GM18909 (cell line): ENCODE data around the gene EML1.

Experiments
- ATAC-seq: cut with Tn5 transposase; IDR thresholded peaks from one replicate; pipeline ENCODE4 v1.9.1; 2021; ENCODE audit warnings: mild to moderate bottlenecking; ENCODE audit not compliant: unreplicated experiment, poor library complexity

The EML1 gene

DNA sequence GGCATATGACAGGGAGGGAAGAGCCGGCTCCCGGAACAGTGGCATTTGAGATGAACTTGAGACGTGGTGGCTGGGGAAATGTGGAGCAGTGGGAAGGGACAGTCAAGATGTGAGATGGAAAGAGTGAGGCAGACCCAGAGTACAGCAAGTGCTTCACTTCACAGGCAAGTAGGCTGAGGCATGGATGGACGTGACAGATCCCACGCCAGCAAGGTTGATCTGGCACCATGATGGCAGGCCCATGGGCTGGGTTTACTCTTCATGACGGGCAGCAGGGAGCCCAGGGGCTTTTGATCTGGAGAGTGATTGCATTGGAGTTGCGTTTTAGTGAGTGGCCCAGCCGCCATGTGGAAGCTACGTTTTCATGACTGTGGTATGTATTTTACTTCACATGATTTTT is 17.9 kb upstream of the EML1 start:
- no peak for ATAC-seq

DNA sequence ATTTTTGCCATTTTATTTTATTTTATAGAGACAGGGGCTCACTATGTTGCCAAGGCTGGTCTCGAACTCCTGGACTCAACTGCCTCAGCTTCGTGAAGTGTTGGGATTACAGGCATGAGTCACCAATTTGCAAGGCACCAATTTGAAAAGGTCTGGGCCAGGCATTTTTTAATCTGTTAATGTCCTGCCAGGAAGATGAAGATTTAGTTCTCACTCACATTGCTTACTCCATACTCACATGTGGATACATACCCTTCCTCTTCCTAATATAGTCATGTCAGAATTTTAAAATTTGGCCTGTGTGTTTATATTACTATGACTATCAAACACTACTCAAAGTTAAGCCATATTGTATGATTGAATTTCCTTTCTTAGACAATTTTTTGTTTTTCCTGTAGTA is 15.3 kb upstream of the EML1 start:
- ATAC-seq = no peak

DNA sequence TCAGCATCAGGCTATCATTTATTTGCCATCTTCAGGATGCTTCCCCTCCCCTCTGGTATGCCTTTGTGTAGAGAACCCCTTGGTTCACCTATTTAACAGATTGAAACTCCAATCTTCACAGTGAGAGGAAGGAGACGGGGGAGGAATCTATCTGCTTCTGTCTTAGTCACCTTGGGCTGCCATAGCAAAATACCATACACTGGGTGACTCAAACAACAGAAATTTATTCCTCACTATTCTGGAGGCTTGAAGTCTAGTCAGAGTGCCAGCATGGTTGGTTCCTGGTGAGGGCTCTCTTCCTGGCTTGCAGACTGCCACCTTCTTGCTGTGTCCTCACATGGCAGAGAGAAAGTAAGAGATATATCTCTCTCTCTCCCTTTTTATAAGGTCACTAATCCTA is 13.5 kb upstream of the EML1 start:
- ATAC-seq = no peak

DNA sequence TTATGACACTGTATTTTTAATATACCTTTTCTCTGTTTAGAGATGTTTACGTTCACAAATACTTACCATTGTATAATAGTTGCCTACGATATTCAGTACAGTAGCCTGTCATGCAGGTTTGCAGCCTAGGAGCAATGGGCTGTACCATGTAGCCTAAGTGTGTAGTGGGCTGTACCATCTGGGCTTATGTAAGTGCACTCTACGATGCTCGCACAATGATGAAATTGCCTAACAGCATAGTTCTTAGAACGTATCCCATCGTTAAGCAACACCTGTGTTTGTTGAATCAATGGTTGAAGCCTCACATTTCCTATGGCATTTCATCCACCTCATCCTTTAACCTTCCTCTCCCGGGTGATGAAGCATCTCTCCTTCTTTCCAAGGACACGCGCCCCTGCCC is 12.5 kb upstream of the EML1 start:
- ATAC-seq = no peak

DNA sequence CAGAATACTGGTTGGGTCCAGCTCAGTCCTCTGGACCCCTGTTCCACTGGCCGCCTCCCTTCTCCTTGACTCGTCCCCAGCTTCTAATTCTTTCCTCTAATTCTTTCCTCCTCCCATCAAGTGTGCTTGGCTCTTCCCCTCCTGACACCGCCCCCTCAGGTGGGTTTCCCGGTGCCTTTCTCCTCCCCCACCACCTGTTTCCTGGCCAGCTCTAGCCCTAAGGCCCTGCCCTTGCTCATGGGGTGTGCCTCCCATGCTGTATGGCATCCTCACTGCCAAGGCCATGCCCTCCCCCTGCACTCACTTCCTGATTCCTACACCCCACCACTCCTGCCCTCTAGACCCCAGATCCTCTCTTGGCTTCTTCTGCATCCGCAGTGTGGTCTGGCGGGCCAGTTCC is 12.1 kb upstream of the EML1 start:
- ATAC-seq = no peak

DNA sequence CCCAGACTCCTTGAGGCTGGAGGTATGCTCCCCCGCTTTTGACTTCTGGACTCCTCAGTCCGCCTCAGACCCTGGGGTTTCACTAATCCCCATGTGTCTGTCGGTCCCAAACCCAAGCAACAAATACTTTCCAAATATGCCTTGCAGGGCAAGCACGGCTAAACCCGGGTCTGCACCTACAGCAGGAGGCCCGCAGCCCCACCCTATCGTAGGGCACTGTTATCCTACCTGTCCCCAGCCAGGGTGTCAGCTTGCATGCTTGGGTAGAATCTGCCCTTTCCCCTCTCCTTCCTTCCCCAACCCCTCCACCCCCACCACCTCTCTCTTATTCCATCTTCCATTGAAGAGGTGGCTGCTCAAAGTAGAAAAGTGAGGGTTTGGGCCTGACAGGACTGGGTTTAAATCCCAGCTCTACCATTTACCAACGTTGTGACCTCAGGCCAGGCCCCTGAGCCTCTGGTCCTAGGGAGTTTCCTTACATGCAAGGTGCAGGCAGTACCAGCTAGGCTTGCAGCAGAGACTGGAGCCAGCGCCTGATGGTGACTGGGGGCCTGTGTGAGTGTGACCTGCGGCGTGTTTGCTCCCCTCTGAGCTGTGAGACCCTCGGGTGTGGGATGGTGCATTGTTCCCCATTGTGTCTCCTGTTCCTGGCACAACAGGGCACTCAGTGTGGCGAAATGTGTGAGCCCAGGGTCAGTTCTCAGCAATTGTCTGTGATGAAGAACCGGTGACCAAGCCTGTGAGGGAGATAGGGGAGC is 11.2 kb upstream of the EML1 start:
- no peak for ATAC-seq

DNA sequence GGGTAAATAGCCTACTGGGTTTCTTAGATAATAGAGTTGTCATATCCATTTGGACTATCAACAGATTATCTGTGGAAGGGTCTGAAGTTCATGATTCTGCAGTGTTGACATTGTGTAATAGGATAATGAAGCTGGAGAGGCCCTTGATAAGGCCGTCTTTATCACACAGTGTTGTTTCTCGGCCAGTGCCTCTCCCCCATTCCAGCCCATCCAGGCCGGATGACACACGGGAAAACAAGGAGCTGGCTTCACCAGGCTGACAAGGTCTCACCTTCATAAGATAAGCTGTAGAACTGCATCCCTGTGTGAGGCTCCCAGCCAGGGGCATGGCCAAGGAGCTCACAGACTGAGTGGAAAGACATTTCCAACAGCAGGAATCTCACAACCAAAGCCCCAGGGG is 8.7 kb upstream of the EML1 start:
- ATAC-seq = no peak

DNA sequence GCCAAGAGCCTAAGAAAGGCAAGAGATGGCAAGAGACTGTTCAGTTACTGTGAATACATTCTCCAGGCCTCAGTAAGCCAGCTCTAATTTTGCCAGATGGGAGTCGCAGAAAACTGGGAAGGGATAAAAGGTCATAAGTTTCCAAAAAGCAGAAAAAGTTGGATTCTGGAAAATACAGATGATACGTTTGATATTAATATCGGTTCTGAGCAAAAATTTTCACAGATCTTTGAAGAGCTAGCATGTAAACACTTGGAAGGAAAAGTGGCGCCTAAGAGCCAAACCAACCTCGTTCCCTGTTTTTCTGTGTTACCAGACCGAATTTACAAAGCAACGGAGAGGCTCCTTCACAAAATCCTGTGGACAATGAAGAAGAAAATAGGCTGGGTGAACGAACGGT is 7.8 kb upstream of the EML1 start:
- no peak for ATAC-seq

DNA sequence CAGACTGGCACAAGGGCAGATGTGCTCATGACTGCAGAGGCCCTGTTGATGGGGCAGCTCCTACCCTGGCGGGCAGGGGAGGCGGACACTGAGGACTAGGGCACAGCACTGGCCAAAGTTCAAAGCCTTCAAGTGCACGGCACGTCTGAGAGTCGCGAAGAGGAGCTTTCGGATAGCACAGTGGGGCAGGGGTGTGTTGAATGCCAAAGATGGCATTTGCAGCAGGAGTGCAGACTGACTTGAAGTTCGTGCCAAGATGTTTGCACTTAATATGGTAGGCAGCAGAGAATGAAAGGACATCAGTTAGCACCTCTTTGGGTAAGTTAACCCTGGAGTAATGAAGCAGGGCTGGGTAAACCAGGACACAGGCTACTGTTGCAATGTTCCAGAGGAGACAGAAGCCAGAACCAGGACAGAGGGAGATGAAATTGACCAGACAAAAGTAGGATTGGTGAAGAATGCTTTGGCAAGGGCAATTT is 6.7 kb upstream of the EML1 start:
- ATAC-seq = no peak

DNA sequence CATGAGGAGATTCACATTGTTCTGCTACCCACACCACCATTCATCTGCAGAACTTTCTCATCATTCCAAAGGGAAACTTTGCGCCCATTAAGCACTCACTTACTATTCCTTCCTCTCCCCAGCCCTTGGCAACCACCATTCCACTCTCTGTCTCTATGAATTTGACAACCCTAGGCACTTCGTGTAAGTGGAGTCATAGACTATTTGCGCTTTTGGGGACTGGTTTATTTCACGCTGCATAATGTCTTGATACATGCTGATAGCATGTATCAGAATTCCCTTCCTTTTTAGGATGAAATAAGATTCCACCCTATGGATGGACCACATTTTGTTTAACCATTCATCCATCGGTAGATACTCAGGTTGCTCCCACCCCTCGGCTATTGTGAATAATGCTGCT is 4.5 kb upstream of the EML1 start:
- ATAC-seq = no peak

DNA sequence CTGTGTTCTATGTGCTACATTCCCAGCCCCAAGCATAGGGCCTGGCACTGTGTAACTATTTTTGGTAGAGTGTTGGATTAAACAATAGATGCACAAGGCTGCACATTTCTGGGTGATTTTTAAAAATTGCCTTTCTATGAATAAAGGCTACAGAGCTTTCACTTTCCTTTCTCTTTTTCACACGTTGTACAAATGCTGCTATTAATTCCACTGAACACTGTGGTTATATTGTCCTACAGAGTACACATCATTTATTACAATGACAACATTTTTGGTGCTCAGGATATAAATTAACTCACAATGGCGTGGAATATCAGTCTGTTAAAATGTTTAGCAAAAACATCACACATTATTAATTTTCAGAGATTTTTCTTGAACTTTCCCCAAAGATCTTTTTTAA is 3.6 kb upstream of the EML1 start:
- ATAC-seq = no peak

DNA sequence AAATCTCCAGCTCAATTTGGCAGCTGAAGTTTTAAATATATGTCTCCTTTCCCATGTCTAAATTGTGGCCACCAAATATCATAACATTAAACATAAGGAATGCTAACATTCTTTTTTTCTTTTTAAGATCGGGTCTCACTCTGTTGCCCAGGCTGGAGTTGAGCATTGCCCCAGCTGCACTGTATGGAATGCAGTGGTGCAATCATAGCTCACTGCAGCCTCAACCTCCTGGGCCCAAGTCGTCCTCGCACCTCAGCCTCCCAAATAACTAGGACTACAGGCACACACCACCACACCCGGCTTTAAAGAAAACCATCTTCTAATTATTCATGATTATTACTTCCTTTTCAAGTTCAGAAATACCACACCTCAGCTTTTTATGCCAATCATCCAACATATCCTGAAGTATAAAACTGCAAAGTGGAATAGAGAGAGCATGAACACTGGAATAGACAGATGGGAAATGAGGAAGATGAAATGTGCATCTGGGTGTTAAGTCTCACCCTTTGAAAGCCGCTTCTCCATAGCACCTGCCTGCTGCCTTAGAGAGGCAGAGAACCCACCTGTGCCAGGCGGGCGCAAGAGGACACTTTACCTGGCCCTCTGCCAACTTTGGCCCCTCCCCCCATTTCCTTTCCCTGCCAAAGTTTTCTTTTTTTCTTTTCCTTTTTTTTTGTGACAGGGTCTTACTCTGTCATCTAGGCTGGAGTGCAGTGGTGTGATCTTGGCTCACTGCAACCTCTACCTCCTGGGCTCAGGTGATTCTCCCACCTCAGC is 2.8 kb upstream of the EML1 start:
- no peak for ATAC-seq

DNA sequence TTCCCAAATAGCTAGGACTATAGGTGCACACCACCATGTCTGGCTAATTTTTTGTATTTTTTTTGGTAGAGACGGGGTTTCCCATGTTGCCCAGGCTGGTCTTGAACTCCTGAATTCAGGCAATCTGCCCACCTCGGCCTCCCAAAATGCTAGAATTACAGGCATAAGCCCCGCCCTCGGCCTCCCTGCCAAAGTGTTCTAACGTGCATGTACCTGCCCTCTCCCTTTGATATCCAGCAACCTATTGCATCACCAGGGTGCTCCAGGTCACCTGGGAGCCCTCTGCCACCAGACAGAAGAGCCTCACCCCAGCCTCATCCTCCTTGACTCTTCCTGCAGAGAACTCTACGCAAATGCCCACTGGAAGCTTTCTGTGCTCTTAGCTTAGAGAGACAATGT is 2.2 kb upstream of the EML1 start:
- ATAC-seq = no peak

DNA sequence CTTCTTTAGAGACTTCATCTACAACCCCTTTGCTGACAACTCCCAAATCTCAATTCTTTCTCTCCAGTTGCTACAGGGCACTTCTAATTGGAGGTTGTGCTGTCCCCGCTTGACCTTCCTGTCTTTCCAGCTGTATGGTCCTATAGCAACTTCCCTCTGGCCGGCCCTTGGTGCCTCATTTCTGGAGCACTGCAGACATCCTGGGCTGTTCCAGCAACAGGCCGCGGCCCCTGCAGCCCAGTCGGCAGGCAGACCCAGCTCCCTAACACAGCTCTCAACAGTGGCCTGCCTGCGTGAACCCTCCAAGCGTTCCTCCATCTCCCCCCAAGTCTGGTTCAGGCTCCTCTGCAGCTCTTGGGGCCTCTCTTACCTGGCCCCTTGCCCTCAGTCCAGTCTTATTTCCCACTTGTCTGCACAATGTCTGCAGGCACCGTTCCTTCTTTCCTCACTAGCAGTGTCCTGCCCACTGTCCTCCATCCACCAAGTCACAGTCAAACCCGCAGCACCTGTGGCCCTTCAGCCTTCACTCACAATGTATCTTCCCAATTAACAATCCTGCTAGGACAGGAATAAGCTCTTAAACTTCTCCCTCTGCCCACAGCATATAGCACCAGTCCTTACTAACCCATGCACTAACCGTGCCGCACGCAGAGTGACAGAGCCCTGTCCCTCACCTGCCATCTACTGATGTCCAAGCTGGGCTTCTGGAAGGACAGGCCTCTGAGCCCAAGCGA is 1.6 kb upstream of the EML1 start:
- no peak for ATAC-seq

DNA sequence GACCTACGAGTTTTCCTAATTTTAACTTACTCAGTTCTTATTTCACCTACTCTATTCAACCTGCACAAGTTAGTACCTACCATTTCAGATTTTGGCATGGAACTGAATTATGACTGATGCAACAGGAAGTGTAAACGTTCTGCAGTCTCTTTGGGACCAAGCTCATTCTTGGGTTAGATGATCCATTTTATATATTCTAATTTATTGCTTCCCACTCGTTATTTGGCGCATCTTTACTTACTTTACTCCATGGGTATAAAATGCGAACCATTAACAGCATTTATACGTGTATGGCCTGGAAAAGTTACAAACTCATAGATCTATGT is 1.0 kb upstream of the EML1 start:
- no peak for ATAC-seq

DNA sequence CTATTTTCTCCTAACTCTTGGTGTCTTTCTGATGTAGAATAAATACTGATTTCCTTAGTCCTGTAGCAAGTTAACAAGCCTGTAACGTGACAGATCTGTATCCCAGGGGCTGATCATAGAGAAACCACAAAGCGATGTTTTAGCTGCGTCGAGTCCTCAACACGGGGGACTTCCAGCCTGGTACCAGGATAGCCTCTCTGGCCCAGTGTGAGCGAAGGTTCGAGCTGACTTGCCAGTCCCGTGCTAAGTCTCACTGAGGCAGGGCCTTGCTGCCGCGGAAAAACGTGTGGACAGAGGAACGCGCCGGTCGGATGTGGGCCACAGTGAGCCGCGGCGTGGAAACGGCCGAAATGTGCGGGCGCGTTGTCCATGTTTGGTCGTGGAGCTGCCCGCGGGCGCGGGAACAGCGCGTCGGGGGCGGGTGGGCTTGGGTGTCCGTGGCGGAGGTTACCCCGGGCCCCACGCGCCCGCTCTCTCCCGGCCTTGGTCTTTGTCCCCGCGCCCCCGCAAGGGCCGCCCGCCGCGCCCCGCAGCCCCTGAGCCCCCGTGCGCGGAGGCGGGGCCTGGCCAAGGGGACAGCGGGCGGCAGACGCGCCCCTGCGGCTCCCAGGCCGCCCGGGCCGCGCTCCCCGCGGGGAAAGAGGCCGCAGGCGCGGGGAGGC is 531 bp upstream of the EML1 start:
- no peak for ATAC-seq

DNA sequence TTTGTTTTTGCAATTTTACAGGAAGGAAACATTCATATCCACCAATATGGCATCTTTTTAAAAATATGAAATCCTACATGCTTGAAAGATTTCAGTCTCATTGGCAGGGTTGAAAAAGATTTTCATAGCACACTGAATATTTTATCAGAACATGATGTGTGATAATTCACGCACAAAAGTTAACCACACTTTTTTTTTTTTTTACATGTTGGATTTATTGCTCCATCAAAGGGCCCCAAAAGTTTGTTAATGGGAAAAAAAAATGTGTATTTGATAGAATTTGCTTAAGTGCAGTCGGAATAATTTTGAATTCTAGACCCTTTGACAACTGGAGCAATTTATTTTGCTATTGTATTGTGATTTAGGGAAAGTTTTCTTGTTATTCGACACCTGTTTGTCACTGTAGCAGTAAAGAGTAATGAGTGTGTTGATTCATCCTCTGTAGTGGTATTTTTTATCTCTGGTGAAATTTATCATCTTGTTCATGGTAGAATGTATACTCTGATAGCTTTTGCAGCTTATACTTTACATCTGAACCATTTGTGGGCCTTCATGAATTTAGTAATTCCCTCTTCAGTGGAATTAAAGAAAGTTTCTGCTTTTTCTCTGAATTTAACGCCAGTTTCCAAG is 1.1 kb downstream of the EML1 start:
- no peak for ATAC-seq

DNA sequence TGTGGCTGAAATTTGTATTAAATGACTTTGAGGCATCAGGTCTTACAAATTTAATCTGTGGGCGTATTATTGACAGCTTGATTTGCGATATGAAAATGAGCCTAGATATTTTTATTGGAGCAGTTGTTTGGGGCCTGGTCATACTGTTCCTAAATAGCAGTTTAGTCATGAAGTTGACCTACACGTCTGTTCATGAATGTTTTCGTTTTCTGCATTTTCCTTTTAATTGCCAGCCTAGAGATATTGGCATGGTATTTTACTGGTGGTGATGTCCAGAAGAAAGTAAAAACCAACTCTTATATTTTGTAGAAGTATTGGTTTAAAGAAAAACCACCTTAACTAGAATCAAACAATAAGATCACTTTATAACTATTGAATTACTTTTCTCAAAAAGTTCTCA is 1.8 kb downstream of the EML1 start:
- no peak for ATAC-seq

DNA sequence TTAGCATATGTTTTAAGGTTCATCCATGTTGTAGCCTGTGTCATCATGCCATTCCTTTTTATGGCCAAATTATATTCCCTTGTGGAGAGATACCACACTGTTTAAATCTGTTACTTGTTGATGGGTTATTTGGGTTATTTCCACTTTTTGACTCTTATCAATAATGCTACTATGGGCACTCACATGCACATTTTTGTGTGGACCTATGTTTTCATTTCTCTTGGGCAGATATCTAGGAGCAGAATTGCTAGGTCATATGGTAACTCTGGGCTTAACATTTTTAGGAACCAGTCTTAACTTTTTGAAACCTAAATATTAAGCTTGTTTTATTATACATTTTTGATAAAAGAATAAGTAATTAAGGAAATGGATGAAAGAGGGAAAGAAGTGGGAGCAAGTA is 4.0 kb downstream of the EML1 start:
- ATAC-seq = no peak

DNA sequence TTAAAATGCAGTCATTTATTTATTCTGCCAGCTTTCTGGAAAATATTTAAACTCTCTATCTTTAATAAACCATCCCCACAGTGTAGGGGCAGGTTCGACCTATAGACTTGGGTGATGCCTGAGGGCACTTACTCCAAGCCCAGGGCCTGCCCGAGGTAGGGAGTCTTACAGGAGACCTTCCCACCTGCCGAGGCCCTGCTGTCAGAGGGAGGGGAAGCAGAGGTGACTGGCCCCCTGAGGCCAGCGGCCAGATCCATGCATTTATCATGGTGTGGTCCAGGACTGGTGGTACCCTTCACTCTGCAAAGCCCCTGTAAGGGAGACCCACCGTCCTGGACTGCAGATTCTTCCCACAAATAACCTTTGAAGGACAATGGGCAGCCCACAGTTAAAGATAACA is 7.6 kb downstream of the EML1 start:
- no peak for ATAC-seq
